Activated CD4-positive, CD25-positive, alpha-beta regulatory T cell treated with anti-CD3 and anti-CD28 coated beads, Interleukin-2, amount 50 U/mL, for 16 hours (primary cell): ENCODE measurements around the gene KCNQ1OT1.

Experiments used
- DNase-seq: peaks from one replicate; pipeline ENCODE4 v3.0.0-alpha.2; 2020; ENCODE audit warnings: low read depth, low spot score

The KCNQ1OT1 gene

GRCh38 chr11:2688381-2689231, 11.2 kb downstream of the KCNQ1OT1 start:
- no peak for DNase-seq

GRCh38 chr11:2687782-2688191, 12.0 kb downstream of the KCNQ1OT1 start:
- no peak for DNase-seq

- no peak for DNase-seq
These were observed 12.6 kb downstream of the KCNQ1OT1 start for GRCh38 chr11:2687223-2687530.

GRCh38 chr11:2686360-2687222, 13.2 kb downstream of the KCNQ1OT1 start:
- DNase-seq, result no peak

GRCh38 chr11:2685566-2686359, 14.0 kb downstream of the KCNQ1OT1 start:
- no peak for DNase-seq

- no peak for DNase-seq
These were observed 14.7 kb downstream of the KCNQ1OT1 start for GRCh38 chr11:2685051-2685450.

- no peak for DNase-seq
These were observed 15.2 kb downstream of the KCNQ1OT1 start for GRCh38 chr11:2684581-2684980.

- DNase-seq, result no peak
These were observed 16.0 kb downstream of the KCNQ1OT1 start for GRCh38 chr11:2683806-2684205.

- no peak for DNase-seq
These were observed 18.2 kb downstream of the KCNQ1OT1 start for GRCh38 chr11:2681408-2682145.

- no peak for DNase-seq
These were observed 20.6 kb downstream of the KCNQ1OT1 start for GRCh38 chr11:2679011-2679676.

- no peak for DNase-seq
These were observed 21.4 kb downstream of the KCNQ1OT1 start for GRCh38 chr11:2678396-2678795.

- DNase-seq, result no peak
These were observed 22.7 kb downstream of the KCNQ1OT1 start for GRCh38 chr11:2677127-2677526.

- no peak for DNase-seq
These were observed 24.3 kb downstream of the KCNQ1OT1 start for GRCh38 chr11:2675540-2675939.

GRCh38 chr11:2674658-2675131, 25.1 kb downstream of the KCNQ1OT1 start:
- DNase-seq, result no peak

- no peak for DNase-seq
These were observed 25.8 kb downstream of the KCNQ1OT1 start for GRCh38 chr11:2673871-2674471.

- no peak for DNase-seq
These were observed 26.6 kb downstream of the KCNQ1OT1 start for GRCh38 chr11:2673250-2673610.

- DNase-seq, result no peak
These were observed 27.1 kb downstream of the KCNQ1OT1 start for GRCh38 chr11:2672553-2673249.

GRCh38 chr11:2671748-2672147, 28.0 kb downstream of the KCNQ1OT1 start:
- no peak for DNase-seq

GRCh38 chr11:2670541-2671100, 29.2 kb downstream of the KCNQ1OT1 start:
- no peak for DNase-seq
